ENCODE data around the gene ALDH8A1. TPM values are rescaled to one million over a fixed set of nuclear protein-coding genes. Genes with fewer than 3 reads are reported as not detected.
A peak's percentile ranks its signal among the peaks of the same experiment; 100 is the strongest.

Gene ALDH8A1
- polyA plus RNA-seq, 1 experiment, result 0.35 TPM

GRCh38 chr6:134992155-134992554, 42.3 kb upstream of the ALDH8A1 start:
- POLR2A ChIA-PET, result no interaction called here
- no peak for DNase-seq (ENCODE audit: low read depth, low spot score)
- no peak overlapping the region for H3K27ac ChIP-seq (ENCODE audit: low read depth, low read length)

GRCh38 chr6:134990262-134990661, 40.4 kb upstream of the ALDH8A1 start:
- Histone ChIP-seq H3K9me3 (ENCODE audit: control insufficient read depth, insufficient read depth, low read length) (no peaks in the 10 kb centered on the region), H3K27me3 (ENCODE audit: control insufficient read depth, insufficient read depth, low read length) (no peaks in the 10 kb centered on the region), H3K27ac (ENCODE audit: low read depth, low read length) (no peak overlapping the region), H3K4me3 (ENCODE audit: low read depth, low read length) (no peak overlapping the region)
- ChIA-PET CTCF (no interaction called here), POLR2A (no interaction called here)
- no peak for TF ChIP-seq CTCF (IDR thresholded peaks at IDR 0.05; ENCODE audit: low read depth, low read length)
- DNase-seq (ENCODE audit: low read depth, low spot score), result no peak

More at GRCh38 chr6:134992155-134992554, 42.3 kb upstream of the ALDH8A1 start:
- CTCF ChIA-PET, result interaction anchor here (2.3 kb wide), 1 partner anchor 10 kb away, joined by 15 read pairs; no protein-coding TSS in a partner anchor
- no peak for TF ChIP-seq CTCF (IDR thresholded peaks at IDR 0.05; ENCODE audit: low read depth, low read length)
- H3K4me3 ChIP-seq (ENCODE audit: low read depth, low read length), result no peak overlapping the region
- H3K9me3 ChIP-seq (ENCODE audit: control insufficient read depth, insufficient read depth, low read length), result no peaks in the 10 kb centered on the region
- no peaks in the 10 kb centered on the region for H3K27me3 ChIP-seq (ENCODE audit: control insufficient read depth, insufficient read depth, low read length)

DNA sequence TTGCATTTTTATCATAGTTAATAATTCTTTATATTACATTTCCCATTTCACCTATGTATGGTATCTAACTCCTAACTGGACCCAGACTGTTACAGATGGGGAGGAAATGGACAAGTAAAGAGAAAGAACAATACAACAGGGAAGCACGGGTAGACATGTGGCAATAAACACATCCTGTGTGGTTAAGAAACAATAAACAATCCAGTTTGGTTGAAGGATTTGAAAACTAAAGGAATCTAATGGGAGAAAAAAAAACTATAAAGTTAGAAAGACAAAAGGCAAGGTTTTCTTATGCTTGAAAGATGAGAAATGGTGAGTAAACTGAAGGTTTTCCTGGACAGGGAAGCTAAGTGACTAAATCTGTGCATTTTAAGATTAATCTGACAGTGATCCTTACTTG, 34.9 kb upstream of the ALDH8A1 start:
- POLR2A ChIA-PET, result no interaction called here
- TF ChIP-seq CTCF (IDR thresholded peaks at IDR 0.05; ENCODE audit: low read depth, low read length), result no peak
- Histone ChIP-seq H3K9me3 (ENCODE audit: control insufficient read depth, insufficient read depth, low read length) (no peaks in the 10 kb centered on the region), H3K4me3 (ENCODE audit: low read depth, low read length) (no peak overlapping the region), H3K27ac (ENCODE audit: low read depth, low read length) (no peak overlapping the region), H3K27me3 (ENCODE audit: control insufficient read depth, insufficient read depth, low read length) (no peaks in the 10 kb centered on the region)
- peak; percentile 8 for DNase-seq (ENCODE audit: low read depth, low spot score)
- CTCF ChIA-PET, result interaction anchor here (1.8 kb wide), 1 partner anchor 17 kb away, joined by 5 read pairs; no protein-coding TSS in a partner anchor

GRCh38 chr6:134983823-134984222, 33.9 kb upstream of the ALDH8A1 start:
- no peak for DNase-seq (ENCODE audit: low read depth, low spot score)
- POLR2A ChIA-PET, result no interaction called here
- Histone ChIP-seq H3K27ac (ENCODE audit: low read depth, low read length) (no peak overlapping the region), H3K27me3 (ENCODE audit: control insufficient read depth, insufficient read depth, low read length) (no peaks in the 10 kb centered on the region), H3K9me3 (ENCODE audit: control insufficient read depth, insufficient read depth, low read length) (no peaks in the 10 kb centered on the region), H3K4me3 (ENCODE audit: low read depth, low read length) (no peak overlapping the region)
- CTCF ChIA-PET, result interaction anchor here (1.8 kb wide), 1 partner anchor 18 kb away, joined by 5 read pairs; no protein-coding TSS in a partner anchor
- TF ChIP-seq CTCF (IDR thresholded peaks at IDR 0.05; ENCODE audit: low read depth, low read length), result no peak

GRCh38 chr6:134982161-134982560, 32.3 kb upstream of the ALDH8A1 start:
- Histone ChIP-seq H3K9me3 (ENCODE audit: control insufficient read depth, insufficient read depth, low read length) (no peaks in the 10 kb centered on the region), H3K27ac (ENCODE audit: low read depth, low read length) (no peak overlapping the region), H3K27me3 (ENCODE audit: control insufficient read depth, insufficient read depth, low read length) (no peaks in the 10 kb centered on the region), H3K4me3 (ENCODE audit: low read depth, low read length) (no peak overlapping the region)
- no peak for DNase-seq (ENCODE audit: low read depth, low spot score)
- ChIA-PET POLR2A (no interaction called here), CTCF (no interaction called here)
- TF ChIP-seq CTCF (IDR thresholded peaks at IDR 0.05; ENCODE audit: low read depth, low read length), result no peak
